Panc1 (cell line): ENCODE measurements around the gene CST11.

Experiments used
- SIN3A ChIP-seq: IDR thresholded peaks from 2 replicates; pipeline ENCODE4 v1.6.1; 2012; ENCODE audit warnings: low read depth, mild to moderate bottlenecking, low read length, moderate library complexity, borderline replicate concordance; ENCODE audit not compliant: insufficient read depth
- TCF7L2 ChIP-seq: IDR thresholded peaks from 2 replicates; pipeline ENCODE4 v1.6.1; 2011; ENCODE audit warnings: mild to moderate bottlenecking, low read depth, low read length, inconsistent platforms
- TF ChIP-seq, protein P1 (sequence below): fragments of 450-650 bp; IDR thresholded peaks from 2 replicates; pipeline ENCODE4 v1.5.1; 2017; ENCODE audit warnings: mild to moderate bottlenecking

GRCh38 chr20:23501926-23502325 lies 49.2 kb upstream of the CST11 start:
- TF ChIP-seq, protein P1, sequence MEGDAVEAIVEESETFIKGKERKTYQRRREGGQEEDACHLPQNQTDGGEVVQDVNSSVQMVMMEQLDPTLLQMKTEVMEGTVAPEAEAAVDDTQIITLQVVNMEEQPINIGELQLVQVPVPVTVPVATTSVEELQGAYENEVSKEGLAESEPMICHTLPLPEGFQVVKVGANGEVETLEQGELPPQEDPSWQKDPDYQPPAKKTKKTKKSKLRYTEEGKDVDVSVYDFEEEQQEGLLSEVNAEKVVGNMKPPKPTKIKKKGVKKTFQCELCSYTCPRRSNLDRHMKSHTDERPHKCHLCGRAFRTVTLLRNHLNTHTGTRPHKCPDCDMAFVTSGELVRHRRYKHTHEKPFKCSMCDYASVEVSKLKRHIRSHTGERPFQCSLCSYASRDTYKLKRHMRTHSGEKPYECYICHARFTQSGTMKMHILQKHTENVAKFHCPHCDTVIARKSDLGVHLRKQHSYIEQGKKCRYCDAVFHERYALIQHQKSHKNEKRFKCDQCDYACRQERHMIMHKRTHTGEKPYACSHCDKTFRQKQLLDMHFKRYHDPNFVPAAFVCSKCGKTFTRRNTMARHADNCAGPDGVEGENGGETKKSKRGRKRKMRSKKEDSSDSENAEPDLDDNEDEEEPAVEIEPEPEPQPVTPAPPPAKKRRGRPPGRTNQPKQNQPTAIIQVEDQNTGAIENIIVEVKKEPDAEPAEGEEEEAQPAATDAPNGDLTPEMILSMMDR = no peak
- no peak for TF ChIP-seq TCF7L2
- no peak for TF ChIP-seq SIN3A
